ENCODE data around the gene PIGH.
A peak's percentile ranks its signal among the peaks of the same experiment; 100 is the strongest.
"Not testable (repeated sequence)": the region's sequence is repeated elsewhere in the genome, so short reads cannot be mapped to it uniquely, and the experiment has no call there.

The PIGH gene

GRCh38 chr14:67557656-67558055 is 42.4 kb downstream of the PIGH start:
- Mint-ChIP-seq H3K27me3 (ENCODE audit: low read depth) (peaks cover 9% of the 10 kb centered on the region), H3K9me3 (no peaks in the 10 kb centered on the region), H3K36me3 (ENCODE audit: low read depth) (no peaks in the 10 kb centered on the region), H3K27ac (no peak overlapping the region), H3K4me3 (no peak overlapping the region), H3K4me1 (ENCODE audit: low read depth) (no peaks in the 10 kb centered on the region)

GRCh38 chr14:67557118-67557517 is 43.0 kb downstream of the PIGH start:
- no peaks in the 10 kb centered on the region for H3K4me1 Mint-ChIP-seq (ENCODE audit: low read depth)
- H3K36me3 Mint-ChIP-seq (ENCODE audit: low read depth): no peaks in the 10 kb centered on the region
- H3K9me3 Mint-ChIP-seq: no peaks in the 10 kb centered on the region
- H3K27ac Mint-ChIP-seq: no peak overlapping the region
- H3K4me3 Mint-ChIP-seq: no peak overlapping the region
- H3K27me3 Mint-ChIP-seq (ENCODE audit: low read depth): peaks cover 9% of the 10 kb centered on the region

- Mint-ChIP-seq H3K9me3 (no peaks in the 10 kb centered on the region), H3K27ac (no peak overlapping the region), H3K36me3 (ENCODE audit: low read depth) (no peaks in the 10 kb centered on the region), H3K27me3 (ENCODE audit: low read depth) (peaks cover 9% of the 10 kb centered on the region), H3K4me1 (ENCODE audit: low read depth) (no peaks in the 10 kb centered on the region), H3K4me3 (no peak overlapping the region)
Measured at GRCh38 chr14:67556671-67557070, 43.4 kb downstream of the PIGH start.

GRCh38 chr14:67555518-67556090 is 44.5 kb downstream of the PIGH start:
- H3K27ac Mint-ChIP-seq: no peak overlapping the region

GRCh38 chr14:67554341-67554740 is 45.7 kb downstream of the PIGH start:
- Mint-ChIP-seq H3K27me3 (ENCODE audit: low read depth) (peaks cover 12% of the 10 kb centered on the region), H3K9me3 (no peaks in the 10 kb centered on the region), H3K4me3 (no peak overlapping the region), H3K4me1 (ENCODE audit: low read depth) (no peaks in the 10 kb centered on the region), H3K27ac (no peak overlapping the region), H3K36me3 (ENCODE audit: low read depth) (no peaks in the 10 kb centered on the region)

More at GRCh38 chr14:67555518-67556090, 44.5 kb downstream of the PIGH start:
- H3K4me3 Mint-ChIP-seq: no peak overlapping the region
- no peaks in the 10 kb centered on the region for H3K9me3 Mint-ChIP-seq
- no peaks in the 10 kb centered on the region for H3K36me3 Mint-ChIP-seq (ENCODE audit: low read depth)
- no peaks in the 10 kb centered on the region for H3K4me1 Mint-ChIP-seq (ENCODE audit: low read depth)
- peaks cover 12% of the 10 kb centered on the region for H3K27me3 Mint-ChIP-seq (ENCODE audit: low read depth)

- Mint-ChIP-seq H3K4me1 (ENCODE audit: low read depth) (no peaks in the 10 kb centered on the region), H3K27me3 (ENCODE audit: low read depth) (peaks cover 12% of the 10 kb centered on the region), H3K36me3 (ENCODE audit: low read depth) (no peaks in the 10 kb centered on the region), H3K9me3 (no peaks in the 10 kb centered on the region), H3K27ac (no peak overlapping the region), H3K4me3 (no peak overlapping the region)
Measured at GRCh38 chr14:67553547-67553946, 46.5 kb downstream of the PIGH start.

GRCh38 chr14:67551940-67552339 is 48.1 kb downstream of the PIGH start:
- Mint-ChIP-seq H3K36me3 (ENCODE audit: low read depth) (no peaks in the 10 kb centered on the region), H3K4me3 (no peak overlapping the region), H3K4me1 (ENCODE audit: low read depth) (no peaks in the 10 kb centered on the region), H3K9me3 (no peaks in the 10 kb centered on the region), H3K27me3 (ENCODE audit: low read depth) (peaks cover 7% of the 10 kb centered on the region), H3K27ac (no peak overlapping the region)

GRCh38 chr14:67551123-67551522 is 48.9 kb downstream of the PIGH start:
- H3K4me3 Mint-ChIP-seq: no peak overlapping the region
- no peak overlapping the region for H3K27ac Mint-ChIP-seq
- H3K36me3 Mint-ChIP-seq (ENCODE audit: low read depth): no peaks in the 10 kb centered on the region
- peaks cover 8% of the 10 kb centered on the region for H3K27me3 Mint-ChIP-seq (ENCODE audit: low read depth)
- H3K9me3 Mint-ChIP-seq: no peaks in the 10 kb centered on the region
- no peaks in the 10 kb centered on the region for H3K4me1 Mint-ChIP-seq (ENCODE audit: low read depth)

GRCh38 chr14:67549734-67550133 is 50.3 kb downstream of the PIGH start:
- H3K27ac Mint-ChIP-seq: no peak overlapping the region
- no peaks in the 10 kb centered on the region for H3K36me3 Mint-ChIP-seq (ENCODE audit: low read depth)
- H3K4me1 Mint-ChIP-seq (ENCODE audit: low read depth): no peaks in the 10 kb centered on the region
- H3K9me3 Mint-ChIP-seq: no peaks in the 10 kb centered on the region
- H3K4me3 Mint-ChIP-seq: no peak overlapping the region
- peaks cover 13% of the 10 kb centered on the region for H3K27me3 Mint-ChIP-seq (ENCODE audit: low read depth)

GRCh38 chr14:67547224-67547780 is 52.8 kb downstream of the PIGH start:
- peaks cover 3% of the 10 kb centered on the region for H3K9me3 Mint-ChIP-seq
- no peaks in the 10 kb centered on the region for H3K4me1 Mint-ChIP-seq (ENCODE audit: low read depth)
- H3K27me3 Mint-ChIP-seq (ENCODE audit: low read depth): peaks cover 27% of the 10 kb centered on the region
- no peak overlapping the region for H3K4me3 Mint-ChIP-seq
- no peaks in the 10 kb centered on the region for H3K36me3 Mint-ChIP-seq (ENCODE audit: low read depth)
- H3K27ac Mint-ChIP-seq: no peak overlapping the region

- no peak overlapping the region for H3K4me3 Mint-ChIP-seq
- peaks cover 3% of the 10 kb centered on the region for H3K9me3 Mint-ChIP-seq
- H3K27me3 Mint-ChIP-seq (ENCODE audit: low read depth): peaks cover 41% of the 10 kb centered on the region
Measured at GRCh38 chr14:67544590-67544989, 55.5 kb downstream of the PIGH start.

GRCh38 chr14:67542620-67543019 is 57.4 kb downstream of the PIGH start:
- H3K4me3 Mint-ChIP-seq; H3K36me3 Mint-ChIP-seq (ENCODE audit: low read depth); H3K9me3 Mint-ChIP-seq; H3K27ac Mint-ChIP-seq; H3K4me1 Mint-ChIP-seq (ENCODE audit: low read depth): not testable (repeated sequence)
- H3K27me3 Mint-ChIP-seq (ENCODE audit: low read depth): peaks cover 49% of the 10 kb centered on the region

More at GRCh38 chr14:67544590-67544989, 55.5 kb downstream of the PIGH start:
- Mint-ChIP-seq H3K27ac (no peak overlapping the region), H3K4me1 (ENCODE audit: low read depth) (peaks cover 5% of the 10 kb centered on the region), H3K36me3 (ENCODE audit: low read depth) (no peaks in the 10 kb centered on the region)

- Mint-ChIP-seq H3K9me3 (peaks cover 3% of the 10 kb centered on the region), H3K36me3 (ENCODE audit: low read depth) (no peaks in the 10 kb centered on the region), H3K4me3 (peak overlapping the region; percentile 28), H3K4me1 (ENCODE audit: low read depth) (peaks cover 5% of the 10 kb centered on the region), H3K27me3 (ENCODE audit: low read depth) (peaks cover 49% of the 10 kb centered on the region), H3K27ac (no peak overlapping the region)
Measured at GRCh38 chr14:67541448-67542387, 58.4 kb downstream of the PIGH start.
